Duodenal mucosa (tissue), 2 donors: ENCODE measurements around the gene KIF26B.

Experiments used
- H3K27ac ChIP-seq: one replicate; pipeline ENCODE4 v1.7.0; 2013; ENCODE audit warnings: low read depth, low read length
- H3K27me3 ChIP-seq, 2 donors: one replicate each; pipeline ENCODE4 v1.7.0; 2013; ENCODE audit warnings: low read length in 2 of 2, control low read depth in 1 of 2; ENCODE audit not compliant: insufficient read depth in 2 of 2, control insufficient read depth in 1 of 2
- H3K36me3 ChIP-seq, 2 donors: one replicate each; pipeline ENCODE4 v1.7.0; 2013; ENCODE audit warnings: low read length in 2 of 2, control low read depth in 1 of 2; ENCODE audit not compliant: insufficient read depth in 2 of 2, control insufficient read depth in 1 of 2
- H3K4me1 ChIP-seq, 2 donors: one replicate each; pipeline ENCODE4 v1.7.0; 2013; ENCODE audit warnings: low read length in 2 of 2, control low read depth in 1 of 2; ENCODE audit not compliant: insufficient read depth in 2 of 2, control insufficient read depth in 1 of 2
- H3K4me3 ChIP-seq, 2 donors: one replicate each; pipeline ENCODE4 v1.7.0; 2013; ENCODE audit warnings: low read length in 2 of 2, low read depth in 1 of 2
- H3K9ac ChIP-seq, 2 donors: one replicate each; pipeline ENCODE4 v1.7.0; 2013; ENCODE audit warnings: low read length in 2 of 2, low read depth in 1 of 2
- H3K9me3 ChIP-seq, 2 donors: one replicate each; pipeline ENCODE4 v1.7.0; 2013; ENCODE audit warnings: low read length in 2 of 2, control low read depth in 1 of 2; ENCODE audit not compliant: control insufficient read depth in 1 of 2

The KIF26B gene

GRCh38 chr1:245248231-245248731, 93.5 kb downstream of the KIF26B start:
- Histone ChIP-seq H3K9ac (no peak overlapping the region), H3K27ac (no peak overlapping the region), H3K27me3 (no peaks in the 10 kb centered on the region), H3K4me3 (no peak overlapping the region), H3K4me1 (peaks cover 0 to 6% of the 10 kb centered on the region in 2 donors), H3K36me3 (no peaks in the 10 kb centered on the region), H3K9me3 (peaks cover 0 to 4% of the 10 kb centered on the region in 2 donors)

GRCh38 chr1:245255783-245256182, 101.0 kb downstream of the KIF26B start:
- Histone ChIP-seq H3K36me3 (no peaks in the 10 kb centered on the region), H3K27ac (no peak overlapping the region), H3K9ac (no peak overlapping the region), H3K27me3 (no peaks in the 10 kb centered on the region), H3K9me3 (peaks cover 0 to 4% of the 10 kb centered on the region in 2 donors), H3K4me1 (peaks cover 10 to 42% of the 10 kb centered on the region in 2 donors), H3K4me3 (no peak overlapping the region)

DNA sequence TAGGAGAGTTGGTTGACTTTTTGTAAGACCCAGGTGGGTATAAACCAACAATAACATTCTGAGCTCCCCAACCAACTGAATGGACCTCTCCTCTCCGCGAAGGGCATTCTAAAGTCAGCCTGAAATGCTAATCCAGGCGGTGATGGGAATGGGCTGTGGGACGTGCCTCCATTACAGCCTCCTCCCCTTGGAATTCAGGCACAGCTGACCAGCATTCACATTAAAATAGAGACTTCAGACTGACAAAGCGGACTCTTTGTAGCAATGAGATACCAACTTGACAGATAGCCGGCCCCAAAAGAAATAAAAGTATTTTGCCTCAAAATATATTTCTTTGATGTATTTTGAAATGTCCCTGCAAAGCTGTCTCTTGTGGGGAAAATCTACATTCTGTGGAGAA, 101.7 kb downstream of the KIF26B start:
- Histone ChIP-seq H3K27me3 (no peaks in the 10 kb centered on the region), H3K4me3 (no peak overlapping the region), H3K9me3 (peaks cover 0 to 4% of the 10 kb centered on the region in 2 donors), H3K27ac (no peak overlapping the region), H3K4me1 (peaks cover 10 to 44% of the 10 kb centered on the region in 2 donors), H3K9ac (no peak overlapping the region), H3K36me3 (no peaks in the 10 kb centered on the region)

- Histone ChIP-seq H3K27me3 (no peaks in the 10 kb centered on the region), H3K9ac (no peak overlapping the region), H3K27ac (no peak overlapping the region), H3K4me1 (peaks cover 10 to 44% of the 10 kb centered on the region in 2 donors), H3K9me3 (no peaks in the 10 kb centered on the region), H3K36me3 (no peaks in the 10 kb centered on the region), H3K4me3 (peak overlapping the region; percentile 25 to 48)
Observed at GRCh38 chr1:245258271-245258920, 103.6 kb downstream of the KIF26B start.

GRCh38 chr1:245260110-245260882, 105.5 kb downstream of the KIF26B start:
- Histone ChIP-seq H3K27me3 (no peaks in the 10 kb centered on the region), H3K9ac (no peak overlapping the region), H3K36me3 (no peaks in the 10 kb centered on the region), H3K27ac (no peak overlapping the region), H3K4me1 (peaks cover 10 to 44% of the 10 kb centered on the region in 2 donors), H3K4me3 (no peak overlapping the region), H3K9me3 (no peaks in the 10 kb centered on the region)

DNA sequence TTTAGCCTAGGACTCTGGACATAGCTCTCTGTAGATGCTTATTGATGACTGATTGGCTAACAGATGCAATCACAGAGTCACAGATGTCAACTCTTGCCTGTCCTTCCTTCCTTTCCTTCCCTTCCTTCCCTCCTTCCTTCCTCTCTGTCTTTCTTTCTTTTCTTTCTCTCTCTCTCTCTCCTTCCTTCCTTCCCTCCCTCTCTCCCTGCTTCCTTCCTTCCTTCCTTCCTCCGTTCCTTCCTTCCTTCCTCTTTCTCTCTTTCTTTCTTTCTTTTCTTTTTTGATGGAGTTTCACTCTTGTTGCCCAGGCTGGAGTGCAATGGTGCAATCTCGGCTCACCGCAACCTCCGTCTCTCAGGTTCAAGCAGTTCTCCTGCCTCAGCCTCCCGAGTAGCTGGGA, 106.1 kb downstream of the KIF26B start:
- no peak overlapping the region for H3K27ac ChIP-seq
- no peaks in the 10 kb centered on the region for H3K36me3 ChIP-seq
- H3K9me3 ChIP-seq, result no peaks in the 10 kb centered on the region
- no peak overlapping the region for H3K4me3 ChIP-seq
- no peak overlapping the region for H3K9ac ChIP-seq
- no peaks in the 10 kb centered on the region for H3K27me3 ChIP-seq
- H3K4me1 ChIP-seq, result peaks cover 10 to 40% of the 10 kb centered on the region in 2 donors

DNA sequence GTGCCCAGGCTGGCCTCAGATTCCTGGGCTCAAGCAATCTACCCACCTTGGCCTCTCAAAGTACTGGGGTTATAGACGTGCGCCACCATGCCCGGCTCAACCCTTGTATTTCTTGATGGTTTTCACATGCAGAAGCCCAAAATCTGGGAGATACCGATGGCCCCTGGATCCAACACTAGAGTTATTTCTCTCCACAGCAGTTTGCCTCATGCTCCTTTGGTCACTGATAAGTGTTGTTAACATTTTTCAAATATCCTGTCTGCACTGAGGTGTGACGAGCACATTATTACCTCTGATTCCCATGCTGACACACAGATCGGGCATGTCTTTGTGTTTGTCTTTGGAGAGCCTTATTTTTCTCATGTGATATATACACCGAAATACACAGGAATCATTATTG, 107.0 kb downstream of the KIF26B start:
- Histone ChIP-seq H3K4me3 (no peak overlapping the region), H3K9me3 (no peaks in the 10 kb centered on the region), H3K27me3 (no peaks in the 10 kb centered on the region), H3K9ac (no peak overlapping the region), H3K4me1 (peaks cover 10 to 32% of the 10 kb centered on the region in 2 donors), H3K36me3 (no peaks in the 10 kb centered on the region), H3K27ac (no peak overlapping the region)

- H3K36me3 ChIP-seq, result no peaks in the 10 kb centered on the region
- no peak overlapping the region for H3K27ac ChIP-seq
- no peaks in the 10 kb centered on the region for H3K27me3 ChIP-seq
- H3K9ac ChIP-seq, result no peak overlapping the region
- peaks cover 5 to 19% of the 10 kb centered on the region in 2 donors for H3K4me1 ChIP-seq
- no peak overlapping the region for H3K4me3 ChIP-seq
- no peaks in the 10 kb centered on the region for H3K9me3 ChIP-seq
Observed at GRCh38 chr1:245263529-245264095, 108.8 kb downstream of the KIF26B start.

- no peak overlapping the region for H3K27ac ChIP-seq
- H3K9ac ChIP-seq, result no peak overlapping the region
- no peak overlapping the region for H3K4me3 ChIP-seq
- H3K4me1 ChIP-seq, result peaks cover 0 to 12% of the 10 kb centered on the region in 2 donors
- H3K9me3 ChIP-seq, result no peaks in the 10 kb centered on the region
- no peaks in the 10 kb centered on the region for H3K27me3 ChIP-seq
- H3K36me3 ChIP-seq, result no peaks in the 10 kb centered on the region
Observed at GRCh38 chr1:245264226-245264625, 109.4 kb downstream of the KIF26B start.

DNA sequence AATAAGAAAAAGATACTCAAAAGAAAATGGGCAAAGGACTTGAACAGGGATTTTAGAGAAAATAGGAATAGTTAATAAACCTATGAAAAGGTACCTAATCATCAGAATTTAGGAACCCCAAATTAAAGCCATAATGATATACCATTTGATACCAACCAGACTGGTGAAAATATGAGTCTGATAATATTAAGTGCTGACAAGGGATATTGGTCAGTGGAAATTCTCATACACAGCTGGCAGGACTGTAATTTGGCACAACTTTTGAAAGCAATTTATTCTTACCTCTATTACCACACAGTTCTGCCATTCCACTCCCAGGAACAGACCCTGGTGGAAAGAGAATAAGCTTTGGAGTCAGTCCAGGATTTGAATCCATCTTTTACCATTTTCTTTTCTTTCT, 111.3 kb downstream of the KIF26B start:
- Histone ChIP-seq H3K9ac (no peak overlapping the region), H3K4me3 (no peak overlapping the region)

More for the DNA sequence above, 111.3 kb downstream of the KIF26B start:
- Histone ChIP-seq H3K27ac (no peak overlapping the region), H3K36me3 (no peaks in the 10 kb centered on the region), H3K9me3 (peaks cover 3 to 5% of the 10 kb centered on the region in 2 donors), H3K4me1 (no peaks in the 10 kb centered on the region), H3K27me3 (no peaks in the 10 kb centered on the region)
